ENCODE measurements around the gene CCDC92. TPM values are rescaled to one million over a fixed set of nuclear protein-coding genes. Genes with fewer than 3 reads are reported as not detected.

CCDC92 gene
- total and polyA plus RNA-seq, 2 donors (not counting 3 experiments of a cell fraction or from before 2014, with no cell fraction given) = 41.2 to 41.6 TPM

- intact Hi-C loops (cut with micrococcal nuclease) (no loop called here), dilution Hi-C loops (cut with MboI; ENCODE audit: extremely low pct_ligation_motif_present, low sequenced_read_pairs) (no loop called here)
- Histone ChIP-seq H3K9me1 (replicated peaks; ENCODE audit: control insufficient read depth, extremely low read depth, insufficient read depth, low read length) (no peaks in the 10 kb centered on the region), H3K27me3 (ENCODE audit: control insufficient read depth in 2 of 2, insufficient read depth in 2 of 2, low read length in 2 of 2) (no peaks in the 10 kb centered on the region), H3K9me3 (replicated peaks; ENCODE audit: control insufficient read depth, insufficient read depth, low read length) (no peaks in the 10 kb centered on the region), H3K36me3 (ENCODE audit: control insufficient read depth in 2 of 2, extremely low read depth in 1 of 2, insufficient read depth in 2 of 2, low read length in 2 of 2) (peaks cover 13 to 14% of the 10 kb centered on the region in 2 experiments), H4K20me1 (replicated peaks; ENCODE audit: control insufficient read depth, extremely low read depth, insufficient read depth, low read length) (peaks cover 3% of the 10 kb centered on the region), H3K4me1 (ENCODE audit: control insufficient read depth, extremely low read depth, insufficient read depth, low read length) (peaks cover 19% of the 10 kb centered on the region), H3K79me2 (ENCODE audit: control insufficient read depth, insufficient read depth, low read length) (peaks cover 9% of the 10 kb centered on the region), H3K4me2 (ENCODE audit: insufficient read depth, low read length) (no peak overlapping the region), H3K4me3 (replicated peaks in 1 of 3; ENCODE audit: insufficient read depth in 1 of 3, low read depth in 1 of 3, low read length in 3 of 3) (no peak overlapping the region), H3K9ac (replicated peaks; ENCODE audit: extremely low read depth, insufficient read depth, low read length) (no peak overlapping the region), H2AFZ (ENCODE audit: low read depth, low read length) (no peak overlapping the region), H3K27ac (ENCODE audit: insufficient read depth, low read depth, low read length) (no peak overlapping the region)
- DNase-seq (ENCODE audit: low read depth, low spot score) (no peak), FAIRE-seq (no peak)
- TF ChIP-seq CTCF (IDR thresholded peaks at IDR 0.05; ENCODE audit: extremely low read depth in 1 of 2, insufficient read depth in 1 of 2, low read depth in 1 of 2, low read length in 2 of 2) (no peak), FOS (IDR thresholded peaks at IDR 0.05; ENCODE audit: borderline replicate concordance, insufficient read depth, low read length) (no peak), EZH2 (IDR thresholded peaks at IDR 0.05; ENCODE audit: borderline replicate concordance, low read depth, low read length, severe bottlenecking) (no peak)
- no TSS peak for BruUV-seq (replicated peaks)
- ChIA-PET CTCF (interaction anchor here (0.7 to 2.8 kb wide), 4 partner anchors 40 to 89 kb away, joined by 3 to 8 read pairs (median 5); no protein-coding TSS in a partner anchor), POLR2A (no interaction called here)
Observed at GRCh38 chr12:123992118-123992825, 19.6 kb upstream of the CCDC92 start.

GRCh38 chr12:123991372-123991951 lies 18.8 kb upstream of the CCDC92 start:
- no peak overlapping the region for H3K4me2 ChIP-seq (ENCODE audit: insufficient read depth, low read length)
- H3K9me3 ChIP-seq (replicated peaks; ENCODE audit: control insufficient read depth, insufficient read depth, low read length) = no peaks in the 10 kb centered on the region
- H3K9me1 ChIP-seq (replicated peaks; ENCODE audit: control insufficient read depth, extremely low read depth, insufficient read depth, low read length) = no peaks in the 10 kb centered on the region
- CTCF ChIA-PET = interaction anchor here (1.0 to 2.8 kb wide), 4 partner anchors 34 to 88 kb away, joined by 3 to 8 read pairs (median 5); no protein-coding TSS in a partner anchor
- peaks cover 13 to 14% of the 10 kb centered on the region in 2 experiments for H3K36me3 ChIP-seq (ENCODE audit: control insufficient read depth in 2 of 2, extremely low read depth in 1 of 2, insufficient read depth in 2 of 2, low read length in 2 of 2)
- H3K9ac ChIP-seq (replicated peaks; ENCODE audit: extremely low read depth, insufficient read depth, low read length) = no peak overlapping the region
- no peak overlapping the region for H3K27ac ChIP-seq (ENCODE audit: insufficient read depth, low read depth, low read length)
- peaks cover 3% of the 10 kb centered on the region for H4K20me1 ChIP-seq (replicated peaks; ENCODE audit: control insufficient read depth, extremely low read depth, insufficient read depth, low read length)
- BruUV-seq (replicated peaks) = no TSS peak
- DNase-seq (ENCODE audit: low read depth, low spot score) (no peak), FAIRE-seq (peak; percentile 40)
- H3K4me1 ChIP-seq (ENCODE audit: control insufficient read depth, extremely low read depth, insufficient read depth, low read length) = peaks cover 19% of the 10 kb centered on the region
- dilution Hi-C loops (cut with MboI; ENCODE audit: extremely low pct_ligation_motif_present, low sequenced_read_pairs) = no loop called here
- no peak overlapping the region for H2AFZ ChIP-seq (ENCODE audit: low read depth, low read length)
- peaks cover 9% of the 10 kb centered on the region for H3K79me2 ChIP-seq (ENCODE audit: control insufficient read depth, insufficient read depth, low read length)
- no peak for TF ChIP-seq POLR2A (IDR thresholded peaks at IDR 0.05; ENCODE audit: low read depth, low read length)
- peak; percentile 22 for TF ChIP-seq GATA2 (IDR thresholded peaks at IDR 0.05; ENCODE audit: insufficient read depth, insufficient read length, low read depth, low read length)
- H3K27me3 ChIP-seq (ENCODE audit: control insufficient read depth in 2 of 2, insufficient read depth in 2 of 2, low read length in 2 of 2) = no peaks in the 10 kb centered on the region
- intact Hi-C loops (cut with micrococcal nuclease) = no loop called here
- H3K4me3 ChIP-seq (replicated peaks in 1 of 3; ENCODE audit: insufficient read depth in 1 of 3, low read depth in 1 of 3, low read length in 3 of 3) = no peak overlapping the region
- POLR2A ChIA-PET = no interaction called here
